Keratinocyte (primary cell): Measurements from ENCODE around the gene ADCY5.

Experiments used
- CTCF ChIP-seq, 3 experiments: IDR thresholded peaks in 1 of 3; conservative IDR thresholded peaks in 1 of 3; optimal IDR thresholded peaks in 1 of 3; 2 replicates in 2 of 3; 3 replicates in 1 of 3; pipeline versions ENCODE3 to v1.5.1; 2011; ENCODE audit warnings: low read length in 3 of 3, mild to moderate bottlenecking in 3 of 3, moderate library complexity in 2 of 3, control low read depth in 1 of 3, inconsistent platforms in 1 of 3; ENCODE audit not compliant: insufficient read depth in 2 of 3; ENCODE audit errors: extremely low read depth in 1 of 3
- EZH2 ChIP-seq: IDR thresholded peaks from one replicate; pipeline ENCODE4 v1.6.1; 2012; ENCODE audit warnings: inconsistent platforms, mild to moderate bottlenecking, low read length, moderate library complexity

GRCh38 chr3:123401836-123402530, 46.9 kb downstream of the ADCY5 start:
- TF ChIP-seq CTCF (optimal IDR thresholded peaks at IDR 0.05 in 1 of 3, IDR thresholded peaks at IDR 0.05 in 1 of 3, conservative IDR thresholded peaks at IDR 0.05 in 1 of 3; ENCODE audit: extremely low read depth in 1 of 3, insufficient read depth in 2 of 3, low read length in 3 of 3) (no peak), EZH2 (no peak)
